ENCODE measurements around the gene ASPSCR1. TPM values are rescaled to one million over a fixed set of nuclear protein-coding genes. Genes with fewer than 3 reads are reported as not detected.
"Not testable (repeated sequence)": the region's sequence is repeated elsewhere in the genome, so short reads cannot be mapped to it uniquely, and the experiment has no call there.

ASPSCR1 gene
- total RNA-seq, 3 donors from 2014 or later: 41.4 to 41.9 (median 41.6) TPM

- no peaks in the 10 kb centered on the region for H3K9me3 Mint-ChIP-seq
- peaks cover 41% of the 10 kb centered on the region for H3K4me1 Mint-ChIP-seq (ENCODE audit: low read depth)
- DNase-seq (no peak), ATAC-seq (no peak)
- peak overlapping the region; percentile 79 for H3K4me3 Mint-ChIP-seq
- peaks cover 7% of the 10 kb centered on the region for H3K36me3 Mint-ChIP-seq (ENCODE audit: insufficient read depth)
- no peaks in the 10 kb centered on the region for H3K27me3 Mint-ChIP-seq (ENCODE audit: low read depth)
Measured at GRCh38 chr17:81978524-81979298, 1.3 kb downstream of the ASPSCR1 start.

- Mint-ChIP-seq H3K9me3 (no peaks in the 10 kb centered on the region), H3K4me3 (peak overlapping the region; percentile 79), H3K4me1 (ENCODE audit: low read depth) (peaks cover 43% of the 10 kb centered on the region), H3K27me3 (ENCODE audit: low read depth) (no peaks in the 10 kb centered on the region), H3K36me3 (ENCODE audit: insufficient read depth) (peaks cover 9% of the 10 kb centered on the region)
- no peak for ATAC-seq
- DNase-seq: no peak
Measured at GRCh38 chr17:81980122-81980521, 2.7 kb downstream of the ASPSCR1 start.

- Mint-ChIP-seq H3K36me3 (ENCODE audit: insufficient read depth) (peaks cover 15% of the 10 kb centered on the region), H3K27me3 (ENCODE audit: low read depth) (no peaks in the 10 kb centered on the region), H3K4me1 (ENCODE audit: low read depth) (peaks cover 44% of the 10 kb centered on the region), H3K4me3 (no peak overlapping the region), H3K9me3 (no peaks in the 10 kb centered on the region)
- ATAC-seq (no peak), DNase-seq (no peak)
Measured at GRCh38 chr17:81980707-81981343, 3.4 kb downstream of the ASPSCR1 start.

GRCh38 chr17:81981511-81981910 lies 4.1 kb downstream of the ASPSCR1 start:
- ATAC-seq; H3K4me3 Mint-ChIP-seq; H3K27me3 Mint-ChIP-seq (ENCODE audit: low read depth); DNase-seq; H3K9me3 Mint-ChIP-seq: not testable (repeated sequence)
- Mint-ChIP-seq H3K4me1 (ENCODE audit: low read depth) (peaks cover 38% of the 10 kb centered on the region), H3K36me3 (ENCODE audit: insufficient read depth) (peaks cover 17% of the 10 kb centered on the region)

- no peak for ATAC-seq
- no peaks in the 10 kb centered on the region for H3K27me3 Mint-ChIP-seq (ENCODE audit: low read depth)
- H3K4me3 Mint-ChIP-seq: no peak overlapping the region
- no peaks in the 10 kb centered on the region for H3K9me3 Mint-ChIP-seq
- no peak for DNase-seq
- peaks cover 32% of the 10 kb centered on the region for H3K4me1 Mint-ChIP-seq (ENCODE audit: low read depth)
- H3K36me3 Mint-ChIP-seq (ENCODE audit: insufficient read depth): peaks cover 18% of the 10 kb centered on the region
Measured at GRCh38 chr17:81983011-81983638, 5.7 kb downstream of the ASPSCR1 start.

GRCh38 chr17:81983639-81984373 lies 6.4 kb downstream of the ASPSCR1 start:
- Mint-ChIP-seq H3K36me3 (ENCODE audit: insufficient read depth) (peaks cover 18% of the 10 kb centered on the region), H3K9me3 (no peaks in the 10 kb centered on the region), H3K4me1 (ENCODE audit: low read depth) (peaks cover 27% of the 10 kb centered on the region), H3K27me3 (ENCODE audit: low read depth) (no peaks in the 10 kb centered on the region), H3K4me3 (no peak overlapping the region)
- no peak for DNase-seq
- ATAC-seq: no peak

- DNase-seq (no peak), ATAC-seq (no peak)
- H3K4me3 Mint-ChIP-seq: no peak overlapping the region
- no peaks in the 10 kb centered on the region for H3K9me3 Mint-ChIP-seq
- peaks cover 18% of the 10 kb centered on the region for H3K4me1 Mint-ChIP-seq (ENCODE audit: low read depth)
- no peaks in the 10 kb centered on the region for H3K27me3 Mint-ChIP-seq (ENCODE audit: low read depth)
- H3K36me3 Mint-ChIP-seq (ENCODE audit: insufficient read depth): peaks cover 15% of the 10 kb centered on the region
Measured at GRCh38 chr17:81984773-81985410, 7.5 kb downstream of the ASPSCR1 start.

GRCh38 chr17:81986606-81987005 lies 9.2 kb downstream of the ASPSCR1 start:
- H3K36me3 Mint-ChIP-seq (ENCODE audit: insufficient read depth): peaks cover 15% of the 10 kb centered on the region
- no peak for ATAC-seq
- no peak overlapping the region for H3K4me3 Mint-ChIP-seq
- no peaks in the 10 kb centered on the region for H3K27me3 Mint-ChIP-seq (ENCODE audit: low read depth)
- DNase-seq: no peak
- H3K9me3 Mint-ChIP-seq: no peaks in the 10 kb centered on the region
- peaks cover 8% of the 10 kb centered on the region for H3K4me1 Mint-ChIP-seq (ENCODE audit: low read depth)

GRCh38 chr17:81987161-81987770 lies 9.8 kb downstream of the ASPSCR1 start:
- H3K27me3 Mint-ChIP-seq (ENCODE audit: low read depth): no peaks in the 10 kb centered on the region
- H3K36me3 Mint-ChIP-seq (ENCODE audit: insufficient read depth): peaks cover 15% of the 10 kb centered on the region
- no peaks in the 10 kb centered on the region for H3K9me3 Mint-ChIP-seq
- H3K4me3 Mint-ChIP-seq: no peak overlapping the region
- no peak for ATAC-seq
- H3K4me1 Mint-ChIP-seq (ENCODE audit: low read depth): peaks cover 8% of the 10 kb centered on the region
- no peak for DNase-seq

- no peaks in the 10 kb centered on the region for H3K27me3 Mint-ChIP-seq (ENCODE audit: low read depth)
- ATAC-seq: no peak
Measured at GRCh38 chr17:81990836-81991683, 13.6 kb downstream of the ASPSCR1 start.

GRCh38 chr17:81991684-81992305 lies 14.4 kb downstream of the ASPSCR1 start:
- H3K9me3 Mint-ChIP-seq: no peaks in the 10 kb centered on the region
- no peak for DNase-seq
- H3K36me3 Mint-ChIP-seq (ENCODE audit: insufficient read depth): peaks cover 4% of the 10 kb centered on the region
- no peaks in the 10 kb centered on the region for H3K27me3 Mint-ChIP-seq (ENCODE audit: low read depth)
- peaks cover 2% of the 10 kb centered on the region for H3K4me1 Mint-ChIP-seq (ENCODE audit: low read depth)
- ATAC-seq: no peak
- no peak overlapping the region for H3K4me3 Mint-ChIP-seq

More at GRCh38 chr17:81990836-81991683, 13.6 kb downstream of the ASPSCR1 start:
- peaks cover 7% of the 10 kb centered on the region for H3K36me3 Mint-ChIP-seq (ENCODE audit: insufficient read depth)
- DNase-seq: no peak
- peaks cover 2% of the 10 kb centered on the region for H3K4me1 Mint-ChIP-seq (ENCODE audit: low read depth)
- H3K4me3 Mint-ChIP-seq: no peak overlapping the region
- no peaks in the 10 kb centered on the region for H3K9me3 Mint-ChIP-seq

- no peak for ATAC-seq
- Mint-ChIP-seq H3K36me3 (ENCODE audit: insufficient read depth) (peaks cover 4% of the 10 kb centered on the region), H3K4me3 (no peak overlapping the region), H3K4me1 (ENCODE audit: low read depth) (peaks cover 2% of the 10 kb centered on the region), H3K27me3 (ENCODE audit: low read depth) (no peaks in the 10 kb centered on the region), H3K9me3 (no peaks in the 10 kb centered on the region)
- DNase-seq: no peak
Measured at GRCh38 chr17:81992306-81993102, 15.1 kb downstream of the ASPSCR1 start.

Measured in activated T-cell treated with anti-CD3 and anti-CD28 coated beads, Interleukin-2, amount 50 U/mL, for 4 hours (primary cell).